Measurements from ENCODE around the gene CLCC1. TPM values are rescaled to one million over a fixed set of nuclear protein-coding genes. Genes with fewer than 3 reads are reported as not detected.
"Not testable (repeated sequence)": the region's sequence is repeated elsewhere in the genome, so short reads cannot be mapped to it uniquely, and the experiment has no call there.

CLCC1 gene
- 10 to 100 TPM; 15.5 to 17.0 TPM for total RNA-seq

DNA sequence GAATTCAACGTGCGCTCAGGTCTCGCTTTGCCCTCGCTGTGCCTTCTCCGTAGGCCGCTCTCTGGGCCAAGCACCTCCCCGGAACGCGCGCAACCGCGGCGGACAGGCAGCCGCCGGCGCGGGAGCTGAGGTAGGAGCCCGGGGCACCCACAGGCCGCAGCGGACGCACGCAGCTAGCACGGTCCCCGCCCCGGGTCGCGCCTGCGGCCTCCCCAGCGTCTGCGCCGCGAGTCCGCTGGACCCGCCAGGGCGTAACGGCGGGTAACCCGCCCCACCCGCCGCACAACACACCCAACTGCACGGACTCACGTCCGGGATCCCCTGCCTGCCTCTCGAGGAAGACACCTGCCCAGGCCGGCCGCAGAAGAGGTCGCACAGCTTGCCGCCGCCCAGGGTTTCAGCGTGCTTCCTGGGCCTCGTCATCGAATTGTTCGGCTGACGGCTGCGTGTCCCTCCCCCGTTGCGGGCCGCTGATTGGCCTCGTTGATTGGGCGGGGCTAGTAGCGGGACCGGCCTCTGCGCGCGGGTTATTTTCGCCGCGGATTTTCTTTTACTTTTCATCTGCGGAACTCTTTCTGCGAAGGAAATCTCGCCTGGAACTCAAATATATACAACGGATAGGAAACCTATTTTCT is at the start of gene CLCC1:
Gene CLCC1 (minus strand): TSS at position 433 of the 635 bp plus-strand sequence. CDS start 13,047 bp downstream, outside the sequence.
- Mint-ChIP-seq H3K4me1 (ENCODE audit: low read depth in 2 of 2) (peaks cover 13 to 27% of the 10 kb centered on the region in 2 donors), H3K4me3 (peak within 1 kb of the TSS; percentile 88), H3K36me3 (peaks cover 9% of the 10 kb centered on the region), H3K27me3 (peaks cover 6 to 9% of the 10 kb centered on the region in 2 donors), H3K9me3 (no peaks in the 10 kb centered on the region), H3K27ac (peak within 1 kb of the TSS; percentile 66 to 80)
- DNase-seq (ENCODE audit: low spot score) (peak; percentile 95), ATAC-seq (peak; percentile 95 to 98)

DNA sequence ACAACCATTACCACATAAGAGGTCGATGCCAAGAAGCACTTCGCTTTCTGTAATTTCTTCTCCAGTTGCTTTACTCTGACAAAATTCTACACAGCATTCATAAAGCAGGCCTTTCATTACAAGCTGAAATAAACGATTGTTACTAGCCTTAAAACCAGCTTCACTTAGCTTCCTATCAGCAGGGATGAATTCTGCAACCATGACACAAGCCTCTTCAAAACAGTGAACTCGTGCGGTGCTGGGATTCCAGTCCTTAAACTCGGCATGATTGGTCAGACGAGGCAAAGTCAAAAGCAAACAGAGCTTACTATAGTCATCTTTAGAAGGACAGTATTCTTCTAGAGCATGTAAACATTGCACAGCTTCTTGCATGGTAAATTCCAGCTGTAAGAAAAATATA is 48.1 kb upstream of the CLCC1 start:
- Mint-ChIP-seq H3K27me3 (no peaks in the 10 kb centered on the region), H3K9me3 (no peaks in the 10 kb centered on the region), H3K27ac (no peak overlapping the region), H3K4me1 (ENCODE audit: low read depth in 2 of 2) (no peaks in the 10 kb centered on the region), H3K36me3 (peaks cover 5% of the 10 kb centered on the region), H3K4me3 (no peak overlapping the region)
- DNase-seq (ENCODE audit: low spot score) = no peak
- ATAC-seq = no peak

- not testable (repeated sequence) for H3K9me3 Mint-ChIP-seq; ATAC-seq; H3K27me3 Mint-ChIP-seq; DNase-seq (ENCODE audit: low spot score); H3K4me3 Mint-ChIP-seq; H3K4me1 Mint-ChIP-seq (ENCODE audit: low read depth in 2 of 2); H3K27ac Mint-ChIP-seq
- H3K36me3 Mint-ChIP-seq = peaks cover 23% of the 10 kb centered on the region
Measured at GRCh38 chr1:108996622-108997021, 33.3 kb upstream of the CLCC1 start.

DNA sequence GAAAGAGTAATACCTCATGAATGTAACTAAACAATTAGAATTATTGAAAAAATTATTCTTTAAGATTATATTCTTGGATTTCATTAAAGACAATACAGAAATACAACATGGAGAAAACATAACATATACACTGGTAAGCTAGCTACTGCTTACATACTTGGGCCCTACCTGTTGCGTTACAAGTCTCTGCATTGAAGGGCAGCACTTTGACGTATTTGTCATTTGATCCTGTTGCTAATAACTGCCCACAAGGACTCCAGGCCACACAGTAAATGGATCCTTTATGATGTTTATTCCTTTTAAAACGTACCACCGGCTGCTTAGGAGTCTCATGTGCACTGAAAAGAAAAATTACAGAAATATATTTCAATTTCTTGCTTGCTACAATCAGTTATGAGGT is 19.8 kb upstream of the CLCC1 start:
- H3K4me1 Mint-ChIP-seq (ENCODE audit: low read depth in 2 of 2) = no peaks in the 10 kb centered on the region
- no peaks in the 10 kb centered on the region for H3K27me3 Mint-ChIP-seq
- DNase-seq (ENCODE audit: low spot score) (no peak), ATAC-seq (no peak)
- H3K4me3 Mint-ChIP-seq = no peak overlapping the region
- no peak overlapping the region for H3K27ac Mint-ChIP-seq
- peaks cover 5% of the 10 kb centered on the region for H3K36me3 Mint-ChIP-seq
- no peaks in the 10 kb centered on the region for H3K9me3 Mint-ChIP-seq

DNA sequence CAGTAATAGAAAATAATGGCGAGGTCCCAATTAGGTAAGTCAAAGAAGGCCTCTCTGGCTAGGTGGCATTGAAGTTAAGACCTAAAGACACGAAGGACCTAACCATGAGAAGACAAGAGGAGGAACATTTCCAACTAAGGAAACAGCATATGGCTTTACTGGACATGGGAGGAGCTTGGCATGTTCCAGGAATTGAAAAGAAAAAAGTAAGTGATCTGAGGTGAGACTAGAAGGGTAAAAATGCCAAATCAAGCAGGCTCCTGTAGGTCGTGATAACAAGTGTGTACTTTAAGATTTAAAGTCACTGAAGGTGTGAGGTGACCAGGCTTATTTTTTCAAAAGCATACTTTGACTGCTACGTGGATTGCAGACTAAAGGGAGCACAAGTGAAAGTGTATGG is 13.4 kb upstream of the CLCC1 start:
- no peak overlapping the region for H3K4me3 Mint-ChIP-seq
- ATAC-seq = no peak
- no peaks in the 10 kb centered on the region for H3K9me3 Mint-ChIP-seq
- no peak for DNase-seq (ENCODE audit: low spot score)
- peaks cover 15% of the 10 kb centered on the region for H3K36me3 Mint-ChIP-seq
- H3K27ac Mint-ChIP-seq = no peak overlapping the region
- H3K4me1 Mint-ChIP-seq (ENCODE audit: low read depth in 2 of 2) = peaks cover 0 to 4% of the 10 kb centered on the region in 2 donors
- H3K27me3 Mint-ChIP-seq = no peaks in the 10 kb centered on the region

GRCh38 chr1:108972951-108973350 is 9.7 kb upstream of the CLCC1 start:
- Mint-ChIP-seq H3K36me3 (peaks cover 11% of the 10 kb centered on the region), H3K4me1 (ENCODE audit: low read depth in 2 of 2) (peaks cover 0 to 4% of the 10 kb centered on the region in 2 donors), H3K9me3 (no peaks in the 10 kb centered on the region), H3K27ac (no peak overlapping the region), H3K27me3 (no peaks in the 10 kb centered on the region), H3K4me3 (no peak overlapping the region)
- ATAC-seq (no peak), DNase-seq (ENCODE audit: low spot score) (no peak)

GRCh38 chr1:108969346-108969745 is 6.1 kb upstream of the CLCC1 start:
- Mint-ChIP-seq H3K27me3 (no peaks in the 10 kb centered on the region), H3K9me3 (no peaks in the 10 kb centered on the region), H3K4me1 (ENCODE audit: low read depth in 2 of 2) (peaks cover under 1 to 2% of the 10 kb centered on the region in 2 donors), H3K4me3 (no peak overlapping the region), H3K27ac (no peak overlapping the region), H3K36me3 (peaks cover 11% of the 10 kb centered on the region)
- no peak for DNase-seq (ENCODE audit: low spot score)
- no peak for ATAC-seq

GRCh38 chr1:108962681-108963051 is 618 bp downstream of the CLCC1 start:
- Mint-ChIP-seq H3K9me3 (no peaks in the 10 kb centered on the region), H3K4me1 (ENCODE audit: low read depth in 2 of 2) (peaks cover 15 to 30% of the 10 kb centered on the region in 2 donors), H3K27ac (peak overlapping the region; percentile 66 to 80), H3K36me3 (peaks cover 10% of the 10 kb centered on the region), H3K27me3 (peaks cover 8 to 14% of the 10 kb centered on the region in 2 donors), H3K4me3 (peak overlapping the region; percentile 88)
- ATAC-seq (no peak), DNase-seq (ENCODE audit: low spot score) (no peak)

DNA sequence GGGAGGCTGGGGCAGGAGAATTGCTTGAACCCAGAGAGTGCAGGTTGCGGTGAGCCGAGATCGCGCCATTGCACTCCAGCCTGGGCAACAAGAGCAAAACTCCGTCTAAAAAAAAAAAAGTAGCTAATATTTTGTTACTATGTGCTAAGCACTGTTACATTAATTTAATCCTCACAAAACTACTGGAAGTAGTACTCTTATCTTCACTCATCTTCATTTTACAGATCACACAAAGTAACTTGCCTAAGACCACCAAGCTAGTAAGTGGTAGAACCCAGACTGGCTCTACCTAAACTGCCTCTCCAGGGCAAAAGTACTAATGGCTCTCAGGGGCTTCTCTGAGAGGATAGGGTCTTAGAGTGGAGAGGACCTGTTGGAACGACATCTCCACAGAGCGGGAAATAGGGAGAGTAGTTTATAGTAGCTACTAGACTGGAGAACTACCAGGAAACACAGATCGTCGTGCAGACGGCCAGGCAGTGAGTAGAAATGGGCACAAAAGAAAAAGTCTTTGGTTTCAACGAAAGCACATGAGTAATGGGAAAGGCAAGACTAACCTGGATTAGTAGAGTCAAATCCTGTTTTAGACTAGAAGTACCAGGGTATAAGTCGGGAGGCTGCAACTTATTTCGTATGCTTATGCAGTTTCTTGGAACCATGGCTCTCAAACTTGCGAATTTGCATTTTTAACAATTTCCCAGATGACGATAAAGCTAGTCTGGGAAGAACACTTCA is 1.4 kb downstream of the CLCC1 start:
- no peak for ATAC-seq
- peak overlapping the region; percentile 66 to 80 for H3K27ac Mint-ChIP-seq
- H3K36me3 Mint-ChIP-seq = peaks cover 14% of the 10 kb centered on the region
- no peaks in the 10 kb centered on the region for H3K9me3 Mint-ChIP-seq
- DNase-seq (ENCODE audit: low spot score) = no peak
- H3K4me3 Mint-ChIP-seq = peak overlapping the region; percentile 88
- H3K27me3 Mint-ChIP-seq = peaks cover 11 to 17% of the 10 kb centered on the region in 2 donors
- peaks cover 23 to 37% of the 10 kb centered on the region in 2 donors for H3K4me1 Mint-ChIP-seq (ENCODE audit: low read depth in 2 of 2)

DNA sequence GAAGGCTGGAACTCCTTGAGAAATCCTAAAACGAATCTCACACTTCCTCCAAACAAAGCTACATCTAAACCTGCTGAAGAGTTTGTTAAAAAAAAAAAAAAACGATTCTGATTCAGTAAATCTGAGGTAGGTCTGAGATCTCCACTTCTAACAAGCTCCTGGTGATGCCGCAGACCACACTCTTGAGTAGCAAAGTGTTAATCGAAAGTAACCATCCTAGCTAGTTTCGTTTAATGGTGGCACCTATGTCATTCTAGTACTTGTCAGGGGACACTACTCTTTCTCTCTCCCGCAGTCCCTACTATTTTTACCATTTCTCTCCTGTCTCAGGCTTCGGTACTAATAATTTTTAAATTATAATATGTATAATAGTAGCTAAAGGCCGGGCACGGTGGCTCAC is 2.1 kb downstream of the CLCC1 start:
- no peak overlapping the region for H3K4me3 Mint-ChIP-seq
- H3K9me3 Mint-ChIP-seq = no peaks in the 10 kb centered on the region
- peak in 1 of 2 donors; percentile 65 for ATAC-seq
- peaks cover 14% of the 10 kb centered on the region for H3K36me3 Mint-ChIP-seq
- H3K27me3 Mint-ChIP-seq = peaks cover 11 to 17% of the 10 kb centered on the region in 2 donors
- peaks cover 30 to 45% of the 10 kb centered on the region in 2 donors for H3K4me1 Mint-ChIP-seq (ENCODE audit: low read depth in 2 of 2)
- no peak for DNase-seq (ENCODE audit: low spot score)
- H3K27ac Mint-ChIP-seq = no peak overlapping the region

GRCh38 chr1:108960719-108961118 is 2.6 kb downstream of the CLCC1 start:
- Mint-ChIP-seq H3K4me1 (ENCODE audit: low read depth in 2 of 2) (peaks cover 34 to 49% of the 10 kb centered on the region in 2 donors), H3K9me3 (no peaks in the 10 kb centered on the region), H3K27ac (no peak overlapping the region), H3K36me3 (peaks cover 14% of the 10 kb centered on the region), H3K27me3 (peaks cover 11 to 17% of the 10 kb centered on the region in 2 donors), H3K4me3 (peak overlapping the region; percentile 15)
- DNase-seq (ENCODE audit: low spot score) (no peak), ATAC-seq (no peak)

DNA sequence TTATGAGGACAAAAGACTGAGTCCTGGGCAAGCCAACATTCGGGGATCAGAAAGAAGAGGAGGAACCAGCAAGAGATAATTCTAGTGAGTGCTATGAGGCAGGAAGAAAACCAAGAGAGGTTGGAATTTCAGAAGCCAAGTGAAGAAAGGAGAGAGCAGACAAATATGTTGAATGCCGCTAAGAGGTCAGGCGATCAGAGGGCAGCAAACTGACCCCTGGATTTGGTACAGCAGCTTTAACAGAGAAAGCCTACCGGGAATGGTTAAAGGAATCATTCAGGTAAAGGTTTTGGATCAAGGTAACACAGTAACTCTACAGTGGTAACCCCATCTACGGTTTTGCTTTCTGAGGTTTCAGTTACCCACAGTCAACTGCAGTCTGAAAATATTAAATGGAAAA is 5.4 kb downstream of the CLCC1 start:
- no peak for DNase-seq (ENCODE audit: low spot score)
- no peak for ATAC-seq
- no peak overlapping the region for H3K4me3 Mint-ChIP-seq
- H3K27me3 Mint-ChIP-seq = peaks cover 13 to 17% of the 10 kb centered on the region in 2 donors
- peaks cover 45 to 48% of the 10 kb centered on the region in 2 donors for H3K4me1 Mint-ChIP-seq (ENCODE audit: low read depth in 2 of 2)
- H3K36me3 Mint-ChIP-seq = peaks cover 20% of the 10 kb centered on the region
- no peak overlapping the region for H3K27ac Mint-ChIP-seq
- H3K9me3 Mint-ChIP-seq = no peaks in the 10 kb centered on the region

DNA sequence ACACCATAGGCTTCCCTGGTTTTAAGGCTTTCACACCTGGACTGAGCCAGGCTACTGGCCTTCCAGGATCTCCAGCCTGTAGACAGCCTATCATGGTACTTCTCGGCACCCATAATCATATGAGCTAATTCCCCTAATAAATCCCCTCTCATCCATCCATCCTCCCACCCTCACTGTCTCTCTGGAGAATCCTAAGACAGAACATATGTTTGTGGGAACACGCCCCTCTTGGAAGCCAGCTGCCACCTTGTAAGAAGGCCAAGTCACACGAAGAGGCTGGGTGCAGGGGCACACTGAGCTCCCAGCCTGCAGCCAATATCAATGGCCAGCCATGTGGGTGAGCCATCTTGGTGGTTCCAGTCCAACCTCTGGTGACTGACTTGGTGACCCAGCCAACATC is 7.4 kb downstream of the CLCC1 start:
- Mint-ChIP-seq H3K4me3 (peak overlapping the region; percentile 55), H3K27me3 (peaks cover 11 to 17% of the 10 kb centered on the region in 2 donors), H3K27ac (peak overlapping the region; percentile 64 to 68), H3K4me1 (ENCODE audit: low read depth in 2 of 2) (peaks cover 38 to 40% of the 10 kb centered on the region in 2 donors), H3K9me3 (no peaks in the 10 kb centered on the region), H3K36me3 (peaks cover 20% of the 10 kb centered on the region)
- ATAC-seq (no peak), DNase-seq (ENCODE audit: low spot score) (no peak)

GRCh38 chr1:108955111-108955510 is 8.2 kb downstream of the CLCC1 start:
- ATAC-seq (no peak), DNase-seq (ENCODE audit: low spot score) (no peak)
- peaks cover 8 to 12% of the 10 kb centered on the region in 2 donors for H3K27me3 Mint-ChIP-seq
- no peak overlapping the region for H3K27ac Mint-ChIP-seq
- no peaks in the 10 kb centered on the region for H3K9me3 Mint-ChIP-seq
- H3K36me3 Mint-ChIP-seq = peaks cover 15% of the 10 kb centered on the region
- peaks cover 33 to 37% of the 10 kb centered on the region in 2 donors for H3K4me1 Mint-ChIP-seq (ENCODE audit: low read depth in 2 of 2)
- no peak overlapping the region for H3K4me3 Mint-ChIP-seq

Data from natural killer cell treated with Interleukin-12 subunit alpha and Interleukin-12 subunit beta and Interleukin-15 and Interleukin-18, amount 100 ng/mL, for 72 hours (primary cell).